NCI-H2107 (cell line): Measurements from ENCODE around the gene RYR1.
"Not testable (repeated sequence)": the region's sequence is repeated elsewhere in the genome, so short reads cannot be mapped to it uniquely, and the experiment has no call there.

Experiments
- DNase-seq: peaks from one replicate; lab custom pipeline; 2025; lab: John Stamatoyannopoulos, UW

RYR1 gene

DNA sequence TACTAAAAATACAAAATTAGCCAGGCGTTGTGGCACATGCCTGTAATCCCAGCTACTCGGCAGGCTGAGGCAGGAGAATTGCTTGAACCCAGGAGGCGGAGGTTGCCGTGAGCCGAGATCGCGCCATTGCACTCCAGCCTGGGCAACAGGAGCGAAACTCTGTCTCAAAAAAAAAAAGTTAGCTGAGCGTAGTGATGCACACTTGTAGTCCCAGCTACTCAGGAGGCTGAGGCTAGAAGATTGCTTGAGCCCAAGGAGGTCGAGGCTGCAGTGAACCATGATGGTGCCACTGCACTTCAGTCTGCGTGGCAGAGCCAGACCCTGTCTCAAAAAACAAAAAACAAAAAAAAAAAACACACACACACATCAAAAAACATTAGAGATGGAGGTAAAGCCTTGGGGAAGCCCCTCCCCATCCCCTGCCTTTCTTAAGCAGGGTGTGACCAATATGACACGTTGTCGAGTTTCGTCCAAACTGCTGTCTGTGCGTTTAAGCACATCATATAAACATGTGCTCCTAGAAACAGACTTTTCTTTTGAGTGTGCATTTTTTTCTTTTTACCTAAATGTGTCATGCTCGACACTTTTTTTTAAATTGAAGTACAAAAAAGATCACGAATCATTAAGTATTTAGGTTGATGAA is 6.3 kb upstream of the RYR1 start:
- DNase-seq = not testable (repeated sequence)

GRCh38 chr19:38429055-38429810 is 4.3 kb upstream of the RYR1 start:
- no peak for DNase-seq

DNA sequence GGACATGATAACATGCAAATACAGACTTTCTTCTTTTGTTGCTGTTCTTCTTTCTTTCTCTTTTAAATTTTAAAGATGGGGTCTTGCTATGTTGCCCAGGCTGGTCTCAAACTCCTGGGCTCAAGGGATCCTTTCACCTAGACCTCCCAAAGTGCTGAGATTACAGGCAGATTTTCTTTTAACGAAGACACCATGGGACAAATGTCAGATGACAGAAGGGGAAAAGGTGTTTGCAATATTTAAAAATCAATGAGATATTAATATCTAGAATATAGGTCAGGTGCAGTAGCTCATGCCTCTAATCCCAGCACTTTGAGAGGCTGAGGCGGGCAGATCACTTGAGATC is 3.7 kb upstream of the RYR1 start:
- DNase-seq = no peak

- DNase-seq = no peak
Observed at GRCh38 chr19:38430931-38431330, 2.6 kb upstream of the RYR1 start.

- no peak for DNase-seq
Observed at GRCh38 chr19:38434549-38435051, 1.1 kb downstream of the RYR1 start.

GRCh38 chr19:38437295-38437694 is 3.8 kb downstream of the RYR1 start:
- no peak for DNase-seq

DNA sequence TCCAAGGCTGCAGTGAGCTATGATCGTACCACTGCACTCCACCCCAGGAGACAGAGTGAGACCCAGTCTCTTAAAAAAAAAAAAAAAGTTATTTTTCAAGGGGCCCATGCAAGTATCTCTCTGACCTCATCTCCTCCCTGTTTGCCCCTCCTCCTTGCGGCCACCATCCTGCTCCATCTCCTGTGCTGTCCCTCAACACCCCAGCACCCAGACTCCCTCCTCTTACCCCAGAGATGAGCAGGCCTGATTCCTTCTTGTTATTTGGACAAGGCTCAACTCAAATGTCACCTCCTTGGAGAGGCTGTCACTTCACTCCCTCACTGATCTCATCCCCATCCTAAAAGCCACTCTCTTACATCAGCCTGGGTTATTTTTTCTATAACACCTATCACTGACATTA is 4.4 kb downstream of the RYR1 start:
- no peak for DNase-seq

DNA sequence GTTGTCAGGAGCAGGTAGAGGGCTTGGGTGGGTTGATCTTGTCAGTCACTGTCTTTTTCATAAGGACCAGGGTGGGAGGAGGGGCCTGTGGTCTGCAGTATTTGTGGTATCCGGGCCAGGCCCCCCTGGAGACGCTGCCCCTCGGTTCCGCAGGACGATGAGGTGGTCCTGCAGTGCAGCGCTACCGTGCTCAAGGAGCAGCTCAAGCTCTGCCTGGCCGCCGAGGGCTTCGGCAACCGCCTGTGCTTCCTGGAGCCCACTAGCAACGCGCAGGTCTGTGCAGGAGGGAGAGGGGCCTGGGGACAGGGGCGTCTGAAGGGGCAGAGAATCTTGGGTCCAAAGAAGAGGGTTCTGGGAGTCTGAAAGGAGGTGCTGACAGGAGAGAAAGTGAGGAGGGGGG is 7.1 kb downstream of the RYR1 start:
- no peak for DNase-seq

GRCh38 chr19:38441657-38442348 is 8.3 kb downstream of the RYR1 start:
- DNase-seq = no peak

- DNase-seq = no peak
Observed at GRCh38 chr19:38442736-38443135, 9.2 kb downstream of the RYR1 start.

DNA sequence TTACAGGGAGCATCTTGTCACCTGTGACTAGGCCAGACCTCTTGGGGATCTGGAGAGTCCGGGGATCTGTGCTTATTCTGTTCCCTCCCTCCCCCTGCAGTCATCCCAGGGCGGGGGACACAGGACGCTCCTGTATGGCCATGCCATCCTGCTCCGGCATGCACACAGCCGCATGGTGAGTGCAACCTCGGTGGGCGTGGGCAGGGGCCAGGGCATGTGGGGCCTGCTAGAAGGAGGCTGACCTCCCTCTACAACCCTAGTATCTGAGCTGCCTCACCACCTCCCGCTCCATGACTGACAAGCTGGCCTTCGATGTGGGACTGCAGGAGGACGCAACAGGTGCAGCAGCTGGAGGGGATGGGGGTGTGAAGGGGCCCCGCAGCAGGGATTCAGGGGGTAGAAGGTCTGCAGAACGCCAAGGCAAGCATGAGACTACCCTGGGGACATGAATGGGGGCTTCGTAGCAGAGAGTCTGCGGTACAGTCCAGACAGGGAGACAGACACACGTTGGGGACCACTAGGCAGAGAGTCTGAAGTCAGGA is 10.0 kb downstream of the RYR1 start:
- no peak for DNase-seq

GRCh38 chr19:38444026-38444425 is 10.5 kb downstream of the RYR1 start:
- no peak for DNase-seq

- no peak for DNase-seq
Observed at GRCh38 chr19:38445362-38445761, 11.9 kb downstream of the RYR1 start.

DNA sequence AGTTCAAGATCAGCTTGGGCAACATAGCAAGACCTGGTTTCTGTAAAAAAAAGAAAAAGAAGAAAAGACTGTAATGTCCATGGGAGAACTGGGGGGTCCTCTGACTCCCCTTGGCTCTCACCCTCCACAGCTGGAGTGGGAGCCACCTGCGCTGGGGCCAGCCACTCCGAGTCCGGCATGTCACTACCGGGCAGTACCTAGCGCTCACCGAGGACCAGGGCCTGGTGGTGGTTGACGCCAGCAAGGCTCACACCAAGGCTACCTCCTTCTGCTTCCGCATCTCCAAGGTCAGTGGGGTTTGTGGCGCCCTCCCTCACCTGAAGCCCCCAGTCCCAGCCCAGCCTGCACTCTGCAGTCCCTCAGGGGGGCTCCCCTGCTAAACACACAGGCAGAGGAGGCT is 14.7 kb downstream of the RYR1 start:
- no peak for DNase-seq

DNA sequence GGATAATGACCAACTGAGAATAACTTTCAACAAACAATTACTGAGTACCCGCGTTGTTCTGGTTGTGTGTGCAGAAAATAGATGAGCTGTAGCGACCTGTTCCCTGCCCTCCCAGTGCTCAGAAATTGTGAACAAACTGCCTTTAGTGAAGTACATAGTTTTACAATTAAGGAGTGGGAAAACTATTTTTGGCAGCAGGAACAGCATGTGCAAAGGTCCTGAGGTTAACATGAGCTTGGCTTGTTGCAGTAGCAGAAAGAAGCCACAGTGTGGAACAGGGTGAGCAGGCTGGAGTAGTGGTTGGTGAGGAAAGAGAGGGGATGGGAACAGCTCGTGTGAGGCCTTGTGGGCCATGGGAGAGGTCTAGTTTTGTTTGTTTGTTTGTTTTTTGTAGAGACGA is 16.0 kb downstream of the RYR1 start:
- DNase-seq = no peak

DNA sequence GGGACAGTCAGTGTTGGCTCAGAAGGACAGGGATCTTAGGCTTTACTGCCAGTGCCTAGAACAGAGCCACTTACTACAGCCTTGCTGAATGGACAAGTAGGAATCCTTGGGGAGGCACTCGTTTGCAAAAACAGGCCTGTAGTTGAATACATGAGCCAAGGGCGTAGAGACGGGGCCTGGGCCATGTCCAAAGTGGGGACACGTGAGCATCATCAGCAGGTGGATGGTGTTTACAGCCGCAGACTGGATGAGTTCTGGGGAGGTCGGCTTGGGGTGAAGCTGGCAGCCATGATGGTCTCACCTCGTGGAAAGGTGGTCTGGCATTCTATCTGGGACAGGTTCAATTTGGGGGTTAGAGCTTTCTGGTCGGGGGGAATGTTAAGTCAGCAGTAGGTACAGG is 17.5 kb downstream of the RYR1 start:
- no peak for DNase-seq

GRCh38 chr19:38451629-38452028 is 18.1 kb downstream of the RYR1 start:
- DNase-seq = no peak

DNA sequence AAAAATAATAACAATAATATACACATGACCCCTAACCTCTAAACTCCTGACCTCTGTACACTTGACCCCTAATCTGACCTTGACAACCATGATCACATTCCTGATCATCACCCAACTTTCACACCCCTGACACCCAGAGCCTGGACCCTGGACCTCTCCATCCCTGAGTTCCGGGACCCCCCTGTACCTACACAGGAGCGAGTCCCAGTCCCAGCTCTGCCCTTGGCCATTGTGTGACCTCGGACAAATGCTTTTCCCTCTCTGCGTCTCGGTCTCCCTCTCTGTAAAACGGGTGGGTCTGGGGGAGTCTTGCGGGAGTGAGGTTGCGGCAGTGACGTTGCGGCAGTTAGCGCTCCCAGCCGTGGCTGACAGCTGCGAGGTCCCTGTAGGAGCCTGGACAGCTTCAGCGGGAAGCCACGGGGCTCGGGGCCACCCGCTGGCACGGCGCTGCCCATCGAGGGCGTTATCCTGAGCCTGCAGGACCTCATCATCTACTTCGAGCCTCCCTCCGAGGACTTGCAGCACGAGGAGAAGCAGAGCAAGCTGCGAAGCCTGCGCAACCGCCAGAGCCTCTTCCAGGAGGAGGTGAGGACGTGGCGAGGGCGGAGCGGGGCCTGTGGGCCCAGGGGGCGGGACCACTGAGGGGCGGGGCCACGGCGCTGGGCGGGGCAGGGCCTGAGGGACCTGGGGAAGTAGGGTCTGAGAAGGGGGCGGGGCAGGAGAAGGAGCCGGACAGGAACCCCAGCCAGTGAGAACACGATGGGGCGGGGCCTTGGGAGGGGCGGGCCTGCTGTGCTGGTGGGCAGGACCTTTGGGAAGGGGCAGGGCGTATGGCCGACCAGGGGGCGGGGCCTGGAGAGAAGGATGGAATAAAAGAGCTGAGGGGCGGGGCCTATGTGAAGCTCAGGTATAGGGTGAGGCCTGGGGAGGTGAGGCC is 19.2 kb downstream of the RYR1 start:
- DNase-seq = no peak

DNA sequence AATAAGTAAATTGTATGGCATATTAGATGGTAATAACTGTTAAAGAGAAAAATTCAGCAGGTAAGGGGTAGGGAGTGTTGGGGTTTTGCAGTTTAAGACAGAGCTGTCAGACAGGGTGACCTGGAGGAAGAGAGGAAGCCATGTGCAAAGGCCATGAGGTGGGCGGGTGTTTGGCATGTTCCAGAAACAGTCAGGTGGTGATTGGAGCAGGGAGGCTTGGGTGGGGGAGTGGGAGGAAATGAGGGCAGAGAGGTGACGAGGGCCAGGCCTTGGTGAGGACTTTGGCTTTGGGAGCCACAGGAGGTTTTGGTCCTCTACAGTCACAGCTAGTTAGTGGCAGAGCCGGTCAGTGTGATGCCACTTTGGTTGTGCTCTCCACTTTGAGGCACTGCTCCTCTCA is 20.1 kb downstream of the RYR1 start:
- DNase-seq = no peak

DNA sequence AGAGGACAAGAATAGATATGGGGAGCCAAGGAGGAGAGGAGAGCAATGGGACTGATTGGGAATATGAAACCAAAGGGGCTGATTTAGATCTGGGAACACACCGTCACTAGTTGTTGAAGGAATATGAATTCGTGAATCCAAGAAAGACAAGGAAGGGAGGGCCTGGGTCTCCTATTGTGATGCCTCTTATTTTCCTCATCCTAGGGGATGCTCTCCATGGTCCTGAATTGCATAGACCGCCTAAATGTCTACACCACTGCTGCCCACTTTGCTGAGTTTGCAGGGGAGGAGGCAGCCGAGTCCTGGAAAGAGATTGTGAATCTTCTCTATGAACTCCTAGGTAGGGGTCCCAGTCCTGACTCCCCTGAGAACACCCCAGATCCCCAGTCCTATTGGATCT is 21.5 kb downstream of the RYR1 start:
- no peak for DNase-seq

- no peak for DNase-seq
Observed at GRCh38 chr19:38457202-38457601, 23.7 kb downstream of the RYR1 start.
